GM19025 (cell line): ENCODE results near the gene LRRC32.

Source experiments
- ATAC-seq: cut with Tn5 transposase; IDR thresholded peaks from one replicate; pipeline ENCODE4 v1.9.1; 2021; ENCODE audit warnings: mild to moderate bottlenecking, low read depth, moderate library complexity; ENCODE audit not compliant: unreplicated experiment

The LRRC32 gene

DNA sequence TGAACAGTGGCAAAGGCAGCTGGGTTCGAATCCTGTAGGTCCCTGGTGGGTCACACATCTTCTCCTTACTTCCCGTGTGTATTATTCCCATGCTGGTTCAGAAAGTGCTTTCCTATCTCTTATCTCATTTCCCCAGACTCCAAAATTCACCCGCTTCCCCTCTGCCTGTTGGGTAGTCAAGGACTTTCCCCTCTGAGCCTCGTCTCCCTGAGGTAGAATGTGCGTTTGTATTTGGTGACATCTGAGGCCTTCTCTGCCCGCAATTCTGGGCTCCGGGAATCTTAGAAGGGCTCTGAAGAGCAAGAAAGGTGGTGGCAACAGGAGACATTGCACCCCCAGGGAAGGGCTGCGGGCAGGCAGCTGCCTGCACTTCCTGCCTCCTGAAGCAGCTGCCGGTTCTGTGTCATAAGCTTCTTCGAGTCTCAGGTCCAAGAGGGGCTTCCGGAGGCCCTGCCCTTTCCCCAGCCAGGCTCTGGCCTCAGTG lies 5.9 kb downstream of the LRRC32 start:
- no peak for ATAC-seq

DNA sequence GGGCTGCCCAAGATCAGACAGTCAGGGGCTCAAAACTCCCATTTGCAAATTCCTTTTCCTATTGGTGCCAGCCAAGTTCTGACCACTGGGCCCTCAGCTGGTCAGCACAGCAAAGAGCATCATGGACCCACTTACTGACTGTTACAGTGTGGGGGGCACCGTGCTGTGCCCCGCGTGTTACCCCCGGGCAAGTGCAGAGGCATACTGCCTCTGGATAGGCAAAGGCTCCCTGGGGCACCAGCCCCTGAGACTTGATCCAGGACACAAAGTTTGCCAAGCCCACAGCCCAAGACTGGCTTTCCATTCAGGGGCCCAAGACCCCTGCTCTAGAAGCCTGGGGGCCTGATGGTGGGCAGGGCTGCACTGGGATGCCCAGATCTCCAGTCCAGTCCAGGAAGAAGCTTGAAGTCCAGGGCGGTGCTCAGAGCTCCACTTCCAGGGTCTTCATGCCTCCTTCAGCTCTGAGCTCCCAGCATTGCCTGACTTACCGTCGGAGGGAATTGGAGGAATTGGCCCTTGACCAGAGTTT lies 6.6 kb downstream of the LRRC32 start:
- ATAC-seq, result no peak

DNA sequence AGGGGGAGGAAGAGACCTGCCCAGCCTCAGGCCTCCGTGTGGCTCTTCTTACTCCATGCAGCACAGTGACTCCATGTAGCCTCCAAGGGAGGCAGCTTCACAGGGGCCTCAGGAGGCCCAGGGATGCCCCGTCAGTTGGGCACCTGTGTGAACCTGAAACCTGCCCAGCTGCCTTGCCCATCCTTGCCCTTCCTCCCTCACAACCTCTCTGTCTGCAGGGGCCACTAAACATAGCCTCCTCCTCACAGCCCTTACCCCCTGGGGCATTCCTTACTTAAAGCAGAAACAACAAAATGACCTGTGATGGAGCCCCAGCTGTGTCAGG lies 7.1 kb downstream of the LRRC32 start:
- ATAC-seq, result no peak

DNA sequence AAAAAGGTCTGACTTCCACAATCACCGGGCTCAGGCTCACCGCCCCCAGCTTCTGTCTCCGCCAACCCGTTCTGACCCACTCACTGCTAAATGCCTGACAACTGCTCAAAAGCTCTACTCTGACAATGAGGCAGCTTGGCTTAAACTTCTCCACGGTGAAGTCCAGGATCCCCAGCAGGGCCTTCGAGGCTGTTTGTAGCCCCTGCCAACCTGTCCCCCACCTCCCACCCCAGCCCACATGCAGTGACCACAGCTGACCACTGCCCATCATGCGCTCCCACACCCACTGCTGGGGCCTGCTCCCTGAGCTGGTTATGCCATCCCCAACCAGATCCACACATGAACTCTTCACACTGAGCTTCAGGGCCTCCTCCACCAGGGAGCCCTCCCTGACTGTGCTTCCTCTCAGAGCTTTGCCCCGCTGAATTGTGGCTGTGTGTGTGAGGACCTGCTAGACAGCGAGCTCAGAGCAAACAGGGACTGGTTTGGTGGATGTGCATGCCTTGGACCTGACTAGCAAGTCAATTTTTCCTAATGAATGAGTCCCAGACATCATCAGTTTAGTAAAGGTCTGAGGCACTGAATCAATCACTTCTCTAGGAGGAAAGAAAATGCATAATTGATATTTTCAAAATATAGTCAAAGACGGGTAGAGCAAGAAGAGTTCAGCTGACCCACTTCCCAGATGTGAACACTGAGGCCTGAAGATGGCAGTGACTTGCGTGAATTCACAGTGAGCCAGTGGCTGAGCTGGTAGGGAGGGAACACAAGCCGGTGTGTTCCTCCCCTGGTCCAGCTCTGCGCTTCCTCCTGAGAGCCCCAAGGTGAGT lies 7.7 kb downstream of the LRRC32 start:
- ATAC-seq, result no peak

DNA sequence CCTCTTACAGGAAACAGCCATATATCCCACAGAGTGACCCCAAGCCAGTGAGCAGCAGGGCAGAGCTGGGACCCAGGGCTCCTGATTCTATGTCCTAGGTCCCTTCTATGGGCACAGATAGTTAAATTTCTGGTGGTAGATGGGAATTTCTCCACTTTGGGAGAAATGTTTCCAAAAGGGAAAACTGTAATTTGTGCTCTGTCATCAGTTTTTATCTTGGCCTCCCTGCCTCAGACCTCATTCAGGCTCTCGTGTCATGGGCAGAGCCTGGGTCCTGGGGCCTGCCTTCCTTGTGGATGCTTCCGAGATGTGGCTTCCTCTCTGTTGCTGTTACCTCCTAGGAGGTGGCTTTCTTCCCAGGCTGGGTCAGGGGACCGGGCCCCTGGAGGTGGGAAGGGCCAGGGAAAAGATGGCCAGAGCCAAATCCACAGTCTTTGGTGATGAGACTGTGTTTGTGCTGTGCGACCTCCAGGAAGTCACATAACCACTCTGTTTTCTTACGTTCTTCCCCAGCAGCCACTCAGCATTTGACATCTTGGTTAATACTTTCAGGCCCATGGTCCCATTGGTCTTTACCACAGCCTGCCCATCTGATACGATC lies 8.6 kb downstream of the LRRC32 start:
- no peak for ATAC-seq

DNA sequence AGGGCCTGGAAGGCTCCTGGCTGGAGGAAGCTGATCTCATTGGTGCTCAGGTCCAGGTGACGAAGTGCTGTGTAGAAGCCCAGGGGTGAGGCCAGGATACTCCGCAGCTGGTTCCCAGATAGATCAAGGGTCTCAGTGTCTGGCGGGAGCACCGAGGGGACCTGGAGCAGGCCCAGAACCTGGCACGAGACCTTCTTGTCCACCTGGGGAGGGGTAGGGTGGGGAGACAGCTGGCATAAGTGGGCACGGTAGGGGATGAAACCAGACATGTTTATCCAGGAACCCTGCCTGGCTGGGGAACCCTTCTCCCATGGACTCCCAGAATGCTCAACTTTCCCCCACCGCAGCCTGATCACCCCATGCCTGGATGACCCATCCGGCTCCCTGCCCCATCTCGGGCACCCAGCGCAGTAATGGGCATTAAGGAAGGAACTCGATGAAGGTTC lies 9.2 kb downstream of the LRRC32 start:
- ATAC-seq, result no peak

DNA sequence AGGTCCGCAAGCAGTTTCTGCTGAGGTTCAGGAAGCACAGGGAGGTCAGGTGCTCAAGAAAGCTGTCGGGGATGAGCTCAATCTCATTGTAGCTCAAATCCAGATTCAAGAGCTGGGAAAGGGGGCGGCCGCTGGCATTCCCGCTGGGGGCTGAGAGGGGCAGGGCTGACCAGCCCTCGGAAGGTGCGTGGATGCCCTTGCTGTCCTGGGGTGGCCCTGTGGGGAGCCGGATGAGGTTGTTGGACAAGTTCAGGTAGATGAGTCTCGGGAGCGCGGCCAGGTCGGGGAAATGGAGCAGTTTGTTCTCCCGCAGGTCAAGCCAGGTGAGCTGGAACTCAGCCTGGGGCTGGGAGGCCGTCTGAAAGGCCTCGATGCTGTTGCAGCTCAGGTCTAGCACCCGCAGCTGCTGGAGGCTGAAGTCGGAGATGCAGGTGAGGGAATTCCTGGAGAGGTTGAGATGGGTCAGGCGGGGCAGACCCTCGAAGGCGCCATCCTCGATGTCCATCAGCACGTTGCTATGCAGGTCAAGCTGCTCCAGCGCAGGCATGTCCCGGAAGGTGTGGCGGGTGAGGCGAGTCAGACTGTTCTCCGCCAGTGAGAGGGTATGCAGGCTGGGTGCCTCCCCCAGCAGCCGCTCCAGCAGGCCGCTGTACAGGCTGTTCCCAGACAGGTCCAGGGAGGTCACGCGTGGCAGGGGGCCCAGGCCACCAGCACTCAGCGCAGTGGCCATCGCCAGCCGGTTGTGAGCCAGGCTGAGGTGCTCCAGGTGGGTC lies 9.8 kb downstream of the LRRC32 start:
- no peak for ATAC-seq

DNA sequence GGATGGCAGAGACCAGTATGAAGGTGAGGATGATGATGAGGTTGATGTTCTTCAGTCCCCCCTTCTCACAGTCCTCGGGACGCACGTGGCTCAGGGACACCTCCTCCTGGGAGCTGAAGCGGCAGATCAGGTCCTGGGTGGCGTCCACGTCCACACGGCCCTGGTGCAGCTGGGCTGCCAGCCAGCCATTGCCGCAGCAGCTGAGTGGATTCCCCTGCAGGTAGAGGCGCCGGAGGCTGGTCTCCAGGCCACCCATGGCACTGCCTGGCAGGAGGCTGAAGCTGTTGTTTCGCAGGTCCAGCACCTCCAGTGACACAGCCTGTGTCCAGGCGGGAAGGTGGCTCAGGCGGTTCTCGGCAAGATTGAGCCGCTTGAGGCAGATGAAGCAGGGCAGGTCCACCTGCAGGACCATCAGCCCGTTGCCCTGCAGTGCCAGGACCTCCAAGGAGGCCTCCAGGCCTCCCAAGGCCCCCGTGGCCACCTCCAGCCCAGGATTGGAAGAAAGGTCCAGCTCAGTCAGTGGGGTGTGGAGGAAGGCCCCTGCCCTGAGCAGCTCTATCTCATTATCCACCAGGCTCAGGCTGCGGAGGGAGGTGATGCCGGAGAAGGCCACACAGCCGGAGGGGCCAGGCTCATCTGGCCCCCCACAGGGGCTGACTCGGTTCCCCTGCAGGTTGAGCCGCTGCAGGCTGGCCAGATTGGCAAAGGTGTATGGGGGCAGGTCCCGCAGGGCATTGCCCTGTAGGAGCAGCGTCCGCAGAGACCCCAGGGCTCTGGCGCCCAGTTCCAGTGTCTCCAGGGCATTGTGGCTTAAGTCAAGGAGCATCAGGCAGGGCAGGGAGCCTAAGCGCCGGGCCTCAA lies 10.6 kb downstream of the LRRC32 start:
- no peak for ATAC-seq

DNA sequence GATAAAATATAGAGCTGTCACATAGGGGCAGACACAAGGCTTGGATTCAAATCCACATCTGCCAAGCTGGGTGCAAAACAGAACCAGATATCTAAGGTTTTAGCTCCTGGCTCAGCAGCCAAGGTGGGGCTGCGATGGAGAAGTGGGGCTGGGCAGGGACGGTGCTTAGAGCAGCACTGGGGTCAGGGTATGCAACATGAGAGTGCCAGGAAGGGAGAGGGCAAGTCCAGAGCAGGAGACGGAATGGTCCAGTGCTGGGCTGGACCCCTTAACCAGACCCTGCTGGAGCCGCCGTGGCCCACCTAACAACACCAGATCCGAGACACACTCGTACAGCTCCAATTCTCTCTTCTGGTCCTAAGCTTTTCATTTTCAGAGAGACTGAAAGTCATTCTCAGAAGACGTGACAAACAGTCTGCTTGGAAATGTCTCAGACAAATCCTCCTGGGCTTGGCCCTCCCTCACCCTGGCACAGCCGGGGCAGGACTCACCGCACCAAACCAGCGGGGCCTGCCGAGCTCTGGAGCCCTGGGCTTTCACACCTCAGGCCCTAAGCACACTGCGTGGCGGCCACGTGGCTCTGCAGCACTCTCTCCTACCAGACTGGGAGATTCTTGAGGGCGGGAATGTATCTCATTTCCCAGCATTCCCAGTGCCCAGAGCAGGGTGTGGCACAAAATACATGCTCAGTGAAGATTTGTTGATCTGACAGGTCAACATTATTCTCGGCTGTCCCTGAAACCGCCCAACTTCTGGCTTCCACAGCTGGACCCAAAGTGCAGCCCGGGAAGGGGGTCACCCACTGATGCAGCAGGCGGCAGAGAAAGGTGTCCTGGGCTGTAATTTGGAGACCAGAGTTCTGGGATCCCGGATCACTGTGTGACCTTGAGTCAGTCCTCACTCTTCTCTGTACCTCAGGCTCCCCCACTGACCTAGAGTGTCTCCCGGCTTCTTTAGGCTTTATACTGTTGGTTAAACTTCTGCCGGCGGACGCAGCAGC lies 11.6 kb downstream of the LRRC32 start:
- no peak for ATAC-seq

DNA sequence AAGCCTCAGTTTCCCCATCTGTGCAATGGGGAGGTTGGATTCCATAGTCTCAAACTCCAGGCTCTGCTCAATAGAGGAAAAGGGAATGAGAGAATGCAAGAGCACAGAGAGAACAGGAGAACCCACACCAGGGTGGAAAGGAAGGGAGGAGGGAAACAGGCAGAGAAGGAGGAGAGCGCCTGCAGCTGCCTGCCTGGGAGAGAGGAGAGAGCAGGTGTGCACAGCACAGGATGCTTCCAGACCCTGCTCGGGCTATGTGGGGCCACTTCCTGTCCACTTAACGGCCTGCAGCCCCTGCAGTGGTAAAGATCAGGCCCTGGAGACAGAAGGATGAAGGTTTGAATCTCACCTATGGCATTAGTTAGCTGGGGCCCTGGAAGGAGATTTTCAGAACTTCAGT lies 12.3 kb downstream of the LRRC32 start:
- no peak for ATAC-seq

DNA sequence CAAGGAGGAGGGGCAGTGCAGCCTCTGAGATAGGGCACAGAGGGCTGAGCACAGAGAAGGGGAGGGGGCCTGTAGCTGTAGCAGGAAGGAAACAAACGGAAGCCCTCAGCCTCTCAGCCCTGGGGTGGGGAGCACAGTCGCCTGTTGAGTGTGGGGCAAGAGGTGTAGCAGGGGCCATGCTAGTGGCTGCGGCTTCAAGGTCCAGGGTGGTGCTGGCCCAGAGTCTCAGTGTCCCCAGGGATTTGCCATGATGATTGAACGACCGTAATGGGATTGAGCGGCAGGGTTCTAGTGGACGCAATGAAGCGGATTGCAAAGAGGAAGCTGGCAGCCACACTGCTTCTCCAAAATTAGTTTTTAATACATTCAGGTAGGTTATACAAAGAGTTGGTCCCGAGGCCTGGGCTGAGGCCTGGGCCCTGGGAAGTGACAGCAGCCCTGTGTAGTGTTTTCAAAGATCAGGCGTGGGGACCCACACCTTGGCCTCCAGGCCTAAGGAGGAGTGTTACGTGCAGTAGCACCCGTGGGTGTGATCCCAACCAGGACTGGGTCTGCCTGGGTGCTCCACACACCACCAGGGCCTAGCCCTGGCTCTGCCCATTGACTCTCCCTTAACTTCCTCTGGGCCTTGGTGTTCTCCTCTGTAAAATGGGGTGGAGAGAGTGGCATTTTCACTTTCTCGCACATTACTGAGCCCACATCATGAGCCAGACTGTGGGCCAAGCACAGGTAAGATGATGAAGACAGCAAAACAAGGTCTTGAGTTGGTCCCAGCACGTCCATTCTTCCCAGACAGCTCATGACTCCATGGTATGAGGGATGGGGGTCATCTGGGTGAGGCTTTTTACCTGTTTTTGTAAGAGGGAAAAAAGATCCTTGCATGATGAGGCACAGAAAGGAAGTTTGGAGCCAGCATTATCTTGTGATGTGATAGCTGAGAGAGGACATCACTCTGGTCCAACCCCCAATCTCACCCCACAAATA lies 13.1 kb downstream of the LRRC32 start:
- ATAC-seq, result no peak

DNA sequence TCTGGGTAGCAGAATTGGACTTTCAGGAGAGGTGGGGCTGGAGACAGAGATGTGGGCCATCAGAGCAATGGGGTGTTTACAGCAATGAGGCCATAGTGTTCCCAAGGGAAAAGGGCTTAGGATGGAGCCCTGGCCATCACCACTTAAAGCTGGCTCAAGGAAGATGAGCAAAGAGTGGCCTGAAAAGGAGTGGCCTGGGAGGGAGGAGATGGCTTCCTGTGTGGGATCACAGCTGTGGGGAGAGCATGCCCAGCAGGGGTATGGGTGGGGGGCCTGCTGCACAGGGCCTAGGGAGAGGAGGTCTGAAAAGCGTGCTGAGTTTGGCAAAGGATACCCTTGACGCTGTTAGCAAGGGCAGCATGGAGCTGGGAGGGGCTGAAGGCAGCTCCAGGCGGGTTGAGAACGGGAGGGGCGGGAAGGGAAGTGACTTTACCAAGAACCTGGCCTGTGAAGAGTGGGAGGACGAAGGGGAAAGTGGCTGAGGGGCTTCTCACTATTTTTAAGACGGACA lies 13.9 kb downstream of the LRRC32 start:
- no peak for ATAC-seq

DNA sequence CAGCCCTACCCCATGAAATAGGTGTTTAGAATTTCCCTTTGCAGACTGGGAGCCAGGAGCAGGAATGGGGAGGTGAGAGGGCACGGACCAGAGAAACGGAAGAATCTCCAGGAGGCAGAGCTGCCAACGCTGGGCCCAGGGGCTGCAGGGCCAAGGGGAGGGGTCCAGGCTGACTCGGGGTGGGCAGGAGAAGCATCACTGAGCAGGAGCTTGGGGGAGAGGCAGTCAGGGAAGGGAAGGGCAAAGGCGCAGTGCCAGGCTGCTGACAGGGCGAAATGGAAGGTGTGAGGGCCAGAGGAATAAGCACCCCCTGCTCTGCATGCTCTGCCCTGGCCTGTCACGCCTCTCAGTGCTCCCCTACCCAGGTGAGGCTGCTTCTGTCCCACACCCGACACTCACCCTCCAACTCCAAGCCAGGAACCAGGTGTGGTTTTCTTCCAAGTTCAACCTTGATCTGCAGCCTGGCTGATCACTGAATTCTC lies 14.5 kb downstream of the LRRC32 start:
- ATAC-seq, result no peak

DNA sequence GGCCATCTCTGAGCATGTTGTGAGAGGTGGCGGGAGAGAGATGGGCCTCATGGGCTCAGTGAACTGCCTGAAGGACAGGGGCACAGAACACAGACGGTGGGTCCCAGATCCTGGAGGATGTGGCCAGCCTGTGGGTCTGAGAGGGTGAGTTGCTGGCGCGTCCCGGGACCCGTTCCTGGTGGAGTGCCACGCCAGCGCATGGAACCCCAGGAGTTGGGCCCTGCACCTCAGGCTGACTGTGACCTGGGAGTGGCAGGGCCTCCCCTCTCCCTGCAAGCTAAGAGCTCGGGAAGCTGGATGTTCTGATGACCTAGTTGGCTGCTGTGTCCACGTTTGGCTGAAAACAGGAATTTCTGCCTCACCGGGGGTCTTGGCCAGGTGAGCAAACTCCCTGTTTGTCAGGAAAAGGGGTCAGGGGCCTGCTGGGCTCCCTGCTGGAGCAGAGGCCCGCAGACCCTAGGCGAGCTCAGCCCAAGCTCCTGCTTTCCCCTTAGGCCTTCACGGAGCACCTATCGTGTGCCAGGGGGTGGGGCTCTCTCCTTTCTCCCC lies 15.0 kb downstream of the LRRC32 start:
- no peak for ATAC-seq

DNA sequence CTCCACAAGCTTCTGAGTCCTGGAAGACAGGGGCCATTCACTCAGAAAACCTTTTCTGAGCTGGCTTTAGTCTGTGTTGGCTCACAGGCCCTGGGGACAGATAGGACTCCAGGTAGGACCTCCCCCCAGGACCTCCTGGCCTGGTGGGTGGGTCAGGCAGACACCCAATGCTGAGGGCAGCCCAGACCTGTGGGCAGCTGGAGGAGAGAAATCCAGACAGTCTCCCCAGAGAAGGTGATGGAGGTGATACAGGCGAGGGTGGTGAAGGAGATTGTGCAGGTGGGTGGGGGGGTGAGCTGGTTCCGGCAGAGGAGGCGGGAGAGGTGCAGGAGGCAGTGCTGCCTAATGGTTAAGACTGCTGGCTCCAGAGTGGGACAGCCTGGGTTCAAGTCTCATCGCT lies 15.6 kb downstream of the LRRC32 start:
- ATAC-seq, result no peak

DNA sequence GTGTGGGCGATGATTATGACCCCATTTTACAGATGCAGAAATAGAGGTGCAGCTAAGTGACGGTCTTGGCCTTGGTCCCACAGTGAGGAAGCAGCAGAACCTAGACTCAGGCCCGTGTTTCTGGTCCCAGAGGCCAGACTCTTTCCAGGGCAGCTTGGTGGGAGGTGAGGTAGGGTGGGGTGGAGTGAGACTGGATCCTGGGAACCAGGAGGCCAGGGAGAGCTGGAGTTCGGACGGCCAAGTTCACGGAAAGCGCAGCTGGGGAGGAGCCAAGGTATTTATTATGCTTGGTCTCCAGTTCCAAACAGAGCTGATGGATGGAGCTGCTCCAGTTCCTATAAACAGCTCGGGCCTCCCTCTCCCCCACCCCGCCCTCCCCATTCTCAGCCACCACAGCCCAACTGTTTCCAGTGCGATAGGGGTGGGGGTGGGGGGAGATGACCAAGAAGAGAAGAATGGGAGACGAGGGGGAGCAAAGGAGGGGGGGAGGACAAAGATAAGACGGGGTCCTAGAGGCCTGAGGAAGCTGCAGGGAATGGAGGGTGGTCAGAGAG lies 16.2 kb downstream of the LRRC32 start:
- ATAC-seq, result no peak
